ENCODE results near the gene AASS.

The AASS gene

DNA sequence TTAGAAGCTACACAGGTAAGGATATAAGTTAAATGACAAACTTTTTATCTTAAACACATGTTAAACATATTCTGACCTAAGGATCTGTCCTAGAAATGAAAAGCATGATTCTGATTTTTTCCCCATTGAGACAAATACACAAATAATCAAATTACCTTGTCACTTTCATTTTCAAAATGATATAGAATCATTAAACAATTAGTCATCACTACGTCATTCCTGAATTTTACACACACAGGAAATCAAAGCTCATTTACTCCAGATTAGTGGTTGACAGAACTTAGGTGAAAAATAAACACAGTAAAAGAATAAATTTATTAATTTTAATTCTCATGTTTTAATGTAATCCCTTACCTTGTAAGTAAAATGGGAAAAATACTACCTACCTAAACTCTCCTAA is 89.0 kb downstream of the AASS start:
- H3K36me3 ChIP-seq (ENCODE audit: control insufficient read depth in 2 of 2, insufficient read depth in 1 of 2, low read length in 2 of 2), result no peaks in the 10 kb centered on the region
- ChIA-PET POLR2A (no interaction called here), CTCF (interaction anchor here (0.5 to 0.6 kb wide), 2 partner anchors 60 to 583 kb away, joined by 3 read pairs; no protein-coding TSS in a partner anchor)
- peak; percentile 36; the same call in 1 of the 2 replicates for TF ChIP-seq ZNF629 (tag by site-specific recombination; IDR thresholded peaks at IDR 0.05)
- TF ChIP-seq, protein P1, sequence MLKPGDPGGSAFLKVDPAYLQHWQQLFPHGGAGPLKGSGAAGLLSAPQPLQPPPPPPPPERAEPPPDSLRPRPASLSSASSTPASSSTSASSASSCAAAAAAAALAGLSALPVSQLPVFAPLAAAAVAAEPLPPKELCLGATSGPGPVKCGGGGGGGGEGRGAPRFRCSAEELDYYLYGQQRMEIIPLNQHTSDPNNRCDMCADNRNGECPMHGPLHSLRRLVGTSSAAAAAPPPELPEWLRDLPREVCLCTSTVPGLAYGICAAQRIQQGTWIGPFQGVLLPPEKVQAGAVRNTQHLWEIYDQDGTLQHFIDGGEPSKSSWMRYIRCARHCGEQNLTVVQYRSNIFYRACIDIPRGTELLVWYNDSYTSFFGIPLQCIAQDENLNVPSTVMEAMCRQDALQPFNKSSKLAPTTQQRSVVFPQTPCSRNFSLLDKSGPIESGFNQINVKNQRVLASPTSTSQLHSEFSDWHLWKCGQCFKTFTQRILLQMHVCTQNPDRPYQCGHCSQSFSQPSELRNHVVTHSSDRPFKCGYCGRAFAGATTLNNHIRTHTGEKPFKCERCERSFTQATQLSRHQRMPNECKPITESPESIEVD (tag by site-specific recombination; IDR thresholded peaks at IDR 0.05), result peak; percentile 27; the same call in 1 of the 2 replicates
- TF ChIP-seq, protein P2, sequence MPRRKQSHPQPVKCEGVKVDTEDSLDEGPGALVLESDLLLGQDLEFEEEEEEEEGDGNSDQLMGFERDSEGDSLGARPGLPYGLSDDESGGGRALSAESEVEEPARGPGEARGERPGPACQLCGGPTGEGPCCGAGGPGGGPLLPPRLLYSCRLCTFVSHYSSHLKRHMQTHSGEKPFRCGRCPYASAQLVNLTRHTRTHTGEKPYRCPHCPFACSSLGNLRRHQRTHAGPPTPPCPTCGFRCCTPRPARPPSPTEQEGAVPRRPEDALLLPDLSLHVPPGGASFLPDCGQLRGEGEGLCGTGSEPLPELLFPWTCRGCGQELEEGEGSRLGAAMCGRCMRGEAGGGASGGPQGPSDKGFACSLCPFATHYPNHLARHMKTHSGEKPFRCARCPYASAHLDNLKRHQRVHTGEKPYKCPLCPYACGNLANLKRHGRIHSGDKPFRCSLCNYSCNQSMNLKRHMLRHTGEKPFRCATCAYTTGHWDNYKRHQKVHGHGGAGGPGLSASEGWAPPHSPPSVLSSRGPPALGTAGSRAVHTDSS (tag by site-specific recombination; IDR thresholded peaks at IDR 0.05), result no peak
- TF ChIP-seq, protein P3, sequence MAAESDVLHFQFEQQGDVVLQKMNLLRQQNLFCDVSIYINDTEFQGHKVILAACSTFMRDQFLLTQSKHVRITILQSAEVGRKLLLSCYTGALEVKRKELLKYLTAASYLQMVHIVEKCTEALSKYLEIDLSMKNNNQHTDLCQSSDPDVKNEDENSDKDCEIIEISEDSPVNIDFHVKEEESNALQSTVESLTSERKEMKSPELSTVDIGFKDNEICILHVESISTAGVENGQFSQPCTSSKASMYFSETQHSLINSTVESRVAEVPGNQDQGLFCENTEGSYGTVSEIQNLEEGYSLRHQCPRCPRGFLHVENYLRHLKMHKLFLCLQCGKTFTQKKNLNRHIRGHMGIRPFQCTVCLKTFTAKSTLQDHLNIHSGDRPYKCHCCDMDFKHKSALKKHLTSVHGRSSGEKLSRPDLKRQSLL (tag by site-specific recombination; IDR thresholded peaks at IDR 0.05), result no peak
- H3K9me3 ChIP-seq (ENCODE audit: control insufficient read depth, insufficient read depth, low read depth, low read length), result no peaks in the 10 kb centered on the region
- no peak overlapping the region for H3K4me3 ChIP-seq (ENCODE audit: low read depth, low read length)
- peaks cover 10% of the 10 kb centered on the region; the same call in 1 of the 2 replicates for H3K4me1 ChIP-seq (ENCODE audit: control insufficient read depth, insufficient read depth, low read length)
- H3K27ac ChIP-seq (ENCODE audit: extremely low read depth, low read depth, low read length), result no peak overlapping the region

DNA sequence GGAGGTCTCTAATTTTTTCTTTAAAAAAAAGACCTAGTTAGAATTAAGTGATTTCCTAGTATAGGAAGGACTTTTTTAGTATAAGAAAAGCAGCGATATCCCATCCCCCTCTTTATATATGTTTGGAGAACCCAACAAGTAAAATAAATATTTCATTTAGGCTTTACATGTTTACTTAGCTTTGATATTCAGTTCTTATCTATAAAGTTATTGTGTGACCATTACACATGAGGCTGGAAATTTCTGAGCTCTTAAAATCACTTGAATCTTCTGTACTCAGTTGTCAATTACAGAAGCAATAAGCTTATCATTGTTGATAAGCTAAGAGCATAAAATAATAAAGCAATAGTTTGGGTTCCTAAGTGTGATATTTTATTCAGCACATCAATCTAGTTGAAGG is 89.7 kb downstream of the AASS start:
- CTCF ChIA-PET, result interaction anchor here (0.5 to 0.6 kb wide), 2 partner anchors 59 to 582 kb away, joined by 3 read pairs; no protein-coding TSS in a partner anchor
- POLR2A ChIA-PET, result no interaction called here
- H3K4me1 ChIP-seq (ENCODE audit: control insufficient read depth, insufficient read depth, low read length), result peaks cover 10% of the 10 kb centered on the region; the same call in 1 of the 2 replicates
- no peak overlapping the region for H3K27ac ChIP-seq (ENCODE audit: extremely low read depth, low read depth, low read length)
- no peaks in the 10 kb centered on the region for H3K9me3 ChIP-seq (ENCODE audit: control insufficient read depth, insufficient read depth, low read depth, low read length)
- no peak overlapping the region for H3K4me3 ChIP-seq (ENCODE audit: low read depth, low read length)
- TF ChIP-seq TCF7L2 (IDR thresholded peaks at IDR 0.05; ENCODE audit: borderline replicate concordance, low read depth, low read length), result peak; percentile 76; the same call in 1 of the 2 replicates
- no peak for TF ChIP-seq ZNF341 (tag by site-specific recombination; IDR thresholded peaks at IDR 0.05; ENCODE audit: low read depth)
- no peaks in the 10 kb centered on the region for H3K36me3 ChIP-seq (ENCODE audit: control insufficient read depth in 2 of 2, insufficient read depth in 1 of 2, low read length in 2 of 2)

DNA sequence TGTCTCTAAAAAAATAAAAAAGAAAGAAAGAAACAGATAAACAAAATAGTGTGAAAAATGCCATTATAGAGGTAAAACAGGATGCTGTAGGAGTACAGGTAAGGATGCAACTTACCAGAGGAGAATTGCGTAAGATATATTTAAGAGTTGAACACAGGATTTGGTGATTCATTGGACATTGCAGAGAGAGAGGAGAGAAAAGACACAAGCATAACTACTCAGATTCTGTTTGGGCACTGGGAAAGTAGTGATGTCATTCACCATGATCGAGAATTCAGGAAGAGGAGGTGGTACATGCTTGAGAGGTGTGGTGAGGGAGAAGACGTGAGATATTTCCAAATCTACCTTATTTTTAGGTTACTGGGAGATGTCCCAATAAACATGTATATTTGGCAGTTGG is 97.6 kb downstream of the AASS start:
- Histone ChIP-seq H3K27ac (ENCODE audit: extremely low read depth, low read depth, low read length) (no peak overlapping the region), H3K36me3 (ENCODE audit: control insufficient read depth in 2 of 2, insufficient read depth in 1 of 2, low read length in 2 of 2) (no peaks in the 10 kb centered on the region), H3K4me3 (ENCODE audit: low read depth, low read length) (no peak overlapping the region), H3K9me3 (ENCODE audit: control insufficient read depth, insufficient read depth, low read depth, low read length) (no peaks in the 10 kb centered on the region), H3K4me1 (ENCODE audit: control insufficient read depth, insufficient read depth, low read length) (no peaks in the 10 kb centered on the region)
- TF ChIP-seq, protein P4, sequence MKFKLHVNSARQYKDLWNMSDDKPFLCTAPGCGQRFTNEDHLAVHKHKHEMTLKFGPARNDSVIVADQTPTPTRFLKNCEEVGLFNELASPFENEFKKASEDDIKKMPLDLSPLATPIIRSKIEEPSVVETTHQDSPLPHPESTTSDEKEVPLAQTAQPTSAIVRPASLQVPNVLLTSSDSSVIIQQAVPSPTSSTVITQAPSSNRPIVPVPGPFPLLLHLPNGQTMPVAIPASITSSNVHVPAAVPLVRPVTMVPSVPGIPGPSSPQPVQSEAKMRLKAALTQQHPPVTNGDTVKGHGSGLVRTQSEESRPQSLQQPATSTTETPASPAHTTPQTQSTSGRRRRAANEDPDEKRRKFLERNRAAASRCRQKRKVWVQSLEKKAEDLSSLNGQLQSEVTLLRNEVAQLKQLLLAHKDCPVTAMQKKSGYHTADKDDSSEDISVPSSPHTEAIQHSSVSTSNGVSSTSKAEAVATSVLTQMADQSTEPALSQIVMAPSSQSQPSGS (tag by site-specific recombination; IDR thresholded peaks at IDR 0.05; ENCODE audit: low read depth), result peak; percentile 37; the same call in 1 of the 2 replicates
- no peak for TF ChIP-seq ZNF133 (tag by site-specific recombination; IDR thresholded peaks at IDR 0.05)
- no peak for TF ChIP-seq ZBTB1 (tag by site-specific recombination; IDR thresholded peaks at IDR 0.05)
- no peak for TF ChIP-seq PRDM1 (tag by site-specific recombination; IDR thresholded peaks at IDR 0.05)
- ChIA-PET CTCF (no interaction called here), POLR2A (no interaction called here)

DNA sequence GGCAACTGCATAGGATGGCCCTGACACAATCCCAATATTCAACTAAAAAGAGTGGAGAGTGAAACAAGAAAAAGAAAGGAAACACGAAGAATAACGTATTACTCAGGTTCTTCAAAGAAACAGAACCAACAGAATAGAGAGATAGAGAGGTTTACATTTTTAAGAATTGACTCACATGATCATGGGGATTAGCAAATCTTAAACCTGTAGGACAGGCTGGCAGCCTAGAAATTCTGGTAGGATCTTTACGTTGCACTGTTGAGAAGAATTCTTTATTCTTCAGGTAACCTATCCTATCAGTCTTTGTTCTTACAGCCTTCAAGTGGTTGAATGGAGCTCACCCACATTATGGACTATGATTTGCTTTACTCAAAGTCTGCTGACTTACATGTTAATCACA is 103.9 kb downstream of the AASS start:
- Histone ChIP-seq H3K27ac (ENCODE audit: extremely low read depth, low read depth, low read length) (no peak overlapping the region), H3K9me3 (ENCODE audit: control insufficient read depth, insufficient read depth, low read depth, low read length) (no peaks in the 10 kb centered on the region), H3K36me3 (ENCODE audit: control insufficient read depth in 2 of 2, insufficient read depth in 1 of 2, low read length in 2 of 2) (no peaks in the 10 kb centered on the region), H3K4me3 (ENCODE audit: low read depth, low read length) (no peak overlapping the region), H3K4me1 (ENCODE audit: control insufficient read depth, insufficient read depth, low read length) (no peaks in the 10 kb centered on the region)
- TF ChIP-seq, protein P5, sequence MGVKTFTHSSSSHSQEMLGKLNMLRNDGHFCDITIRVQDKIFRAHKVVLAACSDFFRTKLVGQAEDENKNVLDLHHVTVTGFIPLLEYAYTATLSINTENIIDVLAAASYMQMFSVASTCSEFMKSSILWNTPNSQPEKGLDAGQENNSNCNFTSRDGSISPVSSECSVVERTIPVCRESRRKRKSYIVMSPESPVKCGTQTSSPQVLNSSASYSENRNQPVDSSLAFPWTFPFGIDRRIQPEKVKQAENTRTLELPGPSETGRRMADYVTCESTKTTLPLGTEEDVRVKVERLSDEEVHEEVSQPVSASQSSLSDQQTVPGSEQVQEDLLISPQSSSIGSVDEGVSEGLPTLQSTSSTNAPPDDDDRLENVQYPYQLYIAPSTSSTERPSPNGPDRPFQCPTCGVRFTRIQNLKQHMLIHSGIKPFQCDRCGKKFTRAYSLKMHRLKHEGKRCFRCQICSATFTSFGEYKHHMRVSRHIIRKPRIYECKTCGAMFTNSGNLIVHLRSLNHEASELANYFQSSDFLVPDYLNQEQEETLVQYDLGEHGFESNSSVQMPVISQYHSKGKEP (tag by site-specific recombination; IDR thresholded peaks at IDR 0.05), result no peak
- no peak for TF ChIP-seq MYNN (tag by site-specific recombination; IDR thresholded peaks at IDR 0.05; ENCODE audit: borderline replicate concordance)
- TF ChIP-seq GLI2 (tag by site-specific recombination; IDR thresholded peaks at IDR 0.05; ENCODE audit: borderline replicate concordance, low read depth), result no peak
- TF ChIP-seq, protein P6, sequence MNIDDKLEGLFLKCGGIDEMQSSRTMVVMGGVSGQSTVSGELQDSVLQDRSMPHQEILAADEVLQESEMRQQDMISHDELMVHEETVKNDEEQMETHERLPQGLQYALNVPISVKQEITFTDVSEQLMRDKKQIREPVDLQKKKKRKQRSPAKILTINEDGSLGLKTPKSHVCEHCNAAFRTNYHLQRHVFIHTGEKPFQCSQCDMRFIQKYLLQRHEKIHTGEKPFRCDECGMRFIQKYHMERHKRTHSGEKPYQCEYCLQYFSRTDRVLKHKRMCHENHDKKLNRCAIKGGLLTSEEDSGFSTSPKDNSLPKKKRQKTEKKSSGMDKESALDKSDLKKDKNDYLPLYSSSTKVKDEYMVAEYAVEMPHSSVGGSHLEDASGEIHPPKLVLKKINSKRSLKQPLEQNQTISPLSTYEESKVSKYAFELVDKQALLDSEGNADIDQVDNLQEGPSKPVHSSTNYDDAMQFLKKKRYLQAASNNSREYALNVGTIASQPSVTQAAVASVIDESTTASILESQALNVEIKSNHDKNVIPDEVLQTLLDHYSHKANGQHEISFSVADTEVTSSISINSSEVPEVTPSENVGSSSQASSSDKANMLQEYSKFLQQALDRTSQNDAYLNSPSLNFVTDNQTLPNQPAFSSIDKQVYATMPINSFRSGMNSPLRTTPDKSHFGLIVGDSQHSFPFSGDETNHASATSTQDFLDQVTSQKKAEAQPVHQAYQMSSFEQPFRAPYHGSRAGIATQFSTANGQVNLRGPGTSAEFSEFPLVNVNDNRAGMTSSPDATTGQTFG (tag by site-specific recombination; IDR thresholded peaks at IDR 0.05; ENCODE audit: borderline replicate concordance), result no peak
- TF ChIP-seq ZNF37A (tag by site-specific recombination; IDR thresholded peaks at IDR 0.05), result no peak
- TF ChIP-seq, protein P7, sequence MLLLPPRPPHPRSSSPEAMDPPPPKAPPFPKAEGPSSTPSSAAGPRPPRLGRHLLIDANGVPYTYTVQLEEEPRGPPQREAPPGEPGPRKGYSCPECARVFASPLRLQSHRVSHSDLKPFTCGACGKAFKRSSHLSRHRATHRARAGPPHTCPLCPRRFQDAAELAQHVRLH (tag by site-specific recombination; IDR thresholded peaks at IDR 0.05), result no peak
- no peak for TF ChIP-seq YY1 (tag by site-specific recombination; IDR thresholded peaks at IDR 0.05)
- CTCF ChIA-PET, result interaction anchor here (0.7 kb wide), 1 partner anchor 1374 kb away, joined by 3 read pairs; no protein-coding TSS in a partner anchor
- POLR2A ChIA-PET, result no interaction called here
